ENCODE data around the gene ZFHX2.
"Not testable (repeated sequence)": the region's sequence is repeated elsewhere in the genome, so short reads cannot be mapped to it uniquely, and the experiment has no call there.

The ZFHX2 gene

DNA sequence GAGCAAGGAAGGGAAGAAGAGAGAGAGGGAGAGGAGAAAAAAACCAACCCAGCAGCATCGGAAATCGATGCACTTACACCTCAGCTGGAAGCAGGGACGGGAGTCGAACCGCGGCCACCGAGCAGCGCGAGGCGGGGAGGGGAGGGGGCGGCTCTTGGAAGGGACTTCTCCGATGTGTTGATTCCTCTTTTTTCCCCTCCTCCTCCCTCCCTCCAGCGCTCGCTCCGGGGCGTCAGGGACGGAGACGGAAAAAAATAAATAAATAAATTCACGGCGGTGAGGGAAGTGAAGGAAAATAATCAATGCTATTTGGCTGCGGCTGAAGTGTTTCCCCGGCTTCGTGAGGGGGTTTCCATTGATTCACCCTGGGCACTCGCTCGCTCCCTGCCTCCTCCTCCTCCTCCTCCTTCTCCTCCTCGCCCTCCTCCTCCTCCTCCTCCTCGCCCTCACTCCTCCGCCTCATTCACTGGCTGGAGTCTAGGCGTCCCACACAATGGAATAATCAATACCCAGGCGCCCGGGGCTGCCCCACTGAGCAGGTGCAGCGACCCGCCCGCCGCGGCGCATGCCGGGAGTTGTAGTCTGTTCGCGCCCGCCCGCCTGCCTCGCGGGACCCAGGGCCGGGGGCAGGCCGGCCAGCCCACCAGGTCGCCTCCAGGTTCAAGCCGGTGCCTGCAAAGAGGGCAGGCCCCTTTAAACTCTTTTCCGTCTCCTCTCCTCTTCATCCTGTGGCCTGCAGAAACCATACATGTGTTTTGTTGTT lies at the start of gene ZFHX2:
Gene ZFHX2, minus strand, starts transcription at position 500 of the 763 bp plus-strand sequence. CDS start 16,440 bp downstream, outside the sequence.
- DNase-seq = peak; percentile 86 to 89

DNA sequence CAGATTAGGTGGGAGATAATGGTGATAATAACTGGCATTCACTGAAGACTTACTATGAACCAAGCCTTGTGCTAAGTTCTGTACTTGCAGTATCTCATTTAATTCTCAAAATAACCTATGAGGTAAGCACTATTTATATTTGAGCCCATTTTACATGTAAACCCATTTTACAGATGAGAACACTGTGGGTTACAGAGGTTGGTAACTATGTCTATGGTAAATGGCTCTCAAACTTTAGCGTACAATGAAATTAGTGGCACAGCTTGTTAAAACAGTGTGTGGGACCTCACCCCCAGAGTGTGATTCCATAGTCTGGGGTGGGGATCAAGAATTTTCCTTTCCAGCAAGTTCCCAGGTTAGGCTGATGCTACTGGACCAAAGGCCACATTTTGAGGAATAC lies 49.2 kb upstream of the ZFHX2 start:
- no peak for DNase-seq

DNA sequence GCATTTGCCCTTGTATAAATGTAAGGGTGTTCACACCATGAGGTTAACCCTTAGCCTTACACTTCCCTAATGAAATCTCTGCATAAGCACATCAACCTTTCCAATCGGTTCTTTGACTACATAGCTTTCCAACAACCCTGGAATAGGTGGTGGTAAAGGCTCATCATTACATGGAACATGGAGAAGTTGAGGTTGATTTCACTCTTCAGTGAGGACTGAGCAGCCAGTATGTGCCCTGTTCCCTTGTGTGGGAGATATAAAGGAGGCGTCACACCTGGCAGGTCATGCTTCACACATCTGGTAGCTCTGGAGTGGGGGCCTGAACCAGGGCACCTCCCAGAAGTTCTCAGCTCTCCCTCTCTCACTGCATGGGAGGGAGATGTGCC lies 48.8 kb upstream of the ZFHX2 start:
- no peak for DNase-seq

DNA sequence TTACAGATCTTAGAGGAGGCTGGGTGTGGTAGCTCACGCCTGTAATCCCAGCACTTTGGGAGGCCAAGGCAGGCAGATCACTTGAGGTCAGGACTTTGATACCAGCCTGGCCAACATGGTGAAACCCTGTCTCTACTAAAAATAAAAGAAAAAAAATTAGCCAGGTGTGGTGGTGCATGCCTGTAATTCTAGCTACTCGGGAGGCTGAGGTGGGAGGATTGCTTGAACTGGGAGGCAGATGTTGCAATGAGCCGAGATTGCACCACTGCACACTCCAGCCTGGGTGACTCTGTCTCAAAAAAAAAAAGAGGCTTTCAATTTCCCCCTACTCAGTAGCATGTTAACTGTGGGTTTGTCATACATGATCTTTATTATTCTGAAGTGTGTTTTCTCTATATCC lies 42.6 kb upstream of the ZFHX2 start:
- not testable (repeated sequence) for DNase-seq

DNA sequence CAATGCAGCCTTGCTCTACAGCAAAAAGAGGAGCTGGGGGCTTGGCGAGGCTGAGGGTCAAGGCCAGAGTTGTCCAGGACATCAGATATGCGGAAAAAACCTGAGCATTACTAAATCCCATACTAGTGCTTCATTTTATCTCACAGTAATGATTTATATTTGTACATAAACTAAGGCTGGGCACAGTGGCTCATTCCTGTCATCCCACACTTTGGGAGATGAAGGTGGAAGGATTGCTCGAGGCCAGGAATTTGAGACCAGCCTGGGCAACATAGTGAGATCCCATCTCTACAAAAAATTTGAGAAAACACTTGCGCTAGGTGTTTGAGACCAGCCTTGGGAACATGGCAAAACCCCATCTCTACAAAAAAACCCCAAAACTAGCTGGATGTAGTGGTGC lies 38.6 kb upstream of the ZFHX2 start:
- no peak for DNase-seq

DNA sequence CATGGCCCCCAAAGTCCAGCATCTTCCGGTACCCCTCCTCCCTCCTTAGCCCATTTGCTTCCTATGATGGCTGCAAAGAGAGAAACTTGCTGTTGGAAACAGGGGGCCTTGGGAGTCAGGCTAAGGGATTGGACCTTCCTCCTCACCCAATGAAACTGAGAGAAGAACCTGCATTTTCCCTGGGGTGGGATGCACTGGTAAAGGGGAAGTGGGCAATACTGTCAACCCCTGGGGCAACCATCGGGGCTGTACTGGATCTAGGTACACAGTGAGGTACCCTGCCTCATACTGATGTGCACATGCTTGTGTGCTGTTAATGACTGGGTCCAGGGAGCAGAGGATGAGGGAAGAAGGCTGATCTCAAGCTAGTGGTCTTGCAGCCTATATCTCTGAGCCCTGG lies 38.0 kb upstream of the ZFHX2 start:
- DNase-seq = no peak

DNA sequence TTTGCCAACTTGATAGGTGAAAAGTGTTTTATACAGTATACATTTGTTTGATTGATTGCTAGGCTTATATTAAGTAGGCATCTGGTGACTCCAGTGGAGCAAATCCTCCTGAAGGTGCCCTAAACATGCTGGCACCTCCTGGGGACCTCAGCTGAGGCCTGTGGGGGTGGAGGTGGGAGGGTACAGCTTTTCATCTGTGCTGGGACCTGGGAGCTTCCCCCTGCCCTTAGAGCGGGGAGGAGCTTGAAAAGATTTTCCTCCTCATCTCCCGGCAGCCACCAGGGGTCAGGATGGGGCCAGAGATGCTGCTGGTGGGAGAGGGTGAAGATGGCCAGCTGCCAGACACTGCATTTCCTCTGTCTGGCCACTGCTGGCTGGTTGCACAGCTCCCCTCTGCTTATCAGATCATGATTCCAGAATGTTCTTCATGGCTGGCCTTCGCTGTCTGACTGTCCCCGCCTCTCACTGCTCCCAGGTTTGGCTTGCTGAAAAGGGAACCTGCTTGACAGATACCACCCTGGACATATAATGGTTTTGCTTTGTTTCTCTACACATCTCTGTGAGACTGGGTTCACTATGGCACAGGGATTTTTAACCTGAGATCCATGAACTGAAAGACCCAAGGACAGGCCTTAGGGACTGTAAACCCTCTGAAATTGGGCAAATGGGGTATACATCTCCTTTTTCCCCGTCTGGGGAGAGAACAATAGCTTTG lies 37.5 kb upstream of the ZFHX2 start:
- DNase-seq = peak; percentile 66 to 70

DNA sequence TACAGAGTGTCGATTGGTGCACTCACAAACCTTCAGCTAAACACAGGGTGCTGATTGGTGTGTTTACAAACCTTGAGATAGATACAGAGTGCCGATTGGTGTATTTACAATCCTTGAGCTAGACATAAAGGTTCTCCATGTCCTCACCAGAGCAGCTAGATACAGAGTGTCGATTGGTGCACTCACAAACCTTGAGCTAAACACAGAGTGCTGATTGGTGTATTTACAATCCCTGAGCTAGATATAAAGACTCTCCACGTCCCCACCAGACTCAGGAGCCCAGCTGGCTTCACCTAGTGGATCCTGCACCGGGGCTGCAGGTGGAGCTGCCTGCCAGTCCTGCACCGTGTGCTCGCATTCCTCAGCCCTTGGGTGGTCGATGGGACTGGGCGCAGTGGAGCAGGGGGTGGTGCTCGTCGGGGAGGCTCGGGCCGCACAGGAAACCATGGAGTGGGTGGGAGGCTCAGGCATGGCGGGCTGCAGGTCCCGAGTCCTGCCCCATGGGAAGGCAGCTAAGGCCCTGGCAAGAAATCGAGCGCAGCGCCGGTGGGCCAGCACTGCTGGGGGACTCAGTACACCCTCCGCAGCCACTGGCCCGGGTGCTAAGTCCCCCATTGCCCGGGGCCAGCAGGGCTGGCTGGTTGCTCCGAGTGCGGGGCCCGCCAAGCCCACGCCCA lies 33.1 kb upstream of the ZFHX2 start:
- not testable (repeated sequence) for DNase-seq

DNA sequence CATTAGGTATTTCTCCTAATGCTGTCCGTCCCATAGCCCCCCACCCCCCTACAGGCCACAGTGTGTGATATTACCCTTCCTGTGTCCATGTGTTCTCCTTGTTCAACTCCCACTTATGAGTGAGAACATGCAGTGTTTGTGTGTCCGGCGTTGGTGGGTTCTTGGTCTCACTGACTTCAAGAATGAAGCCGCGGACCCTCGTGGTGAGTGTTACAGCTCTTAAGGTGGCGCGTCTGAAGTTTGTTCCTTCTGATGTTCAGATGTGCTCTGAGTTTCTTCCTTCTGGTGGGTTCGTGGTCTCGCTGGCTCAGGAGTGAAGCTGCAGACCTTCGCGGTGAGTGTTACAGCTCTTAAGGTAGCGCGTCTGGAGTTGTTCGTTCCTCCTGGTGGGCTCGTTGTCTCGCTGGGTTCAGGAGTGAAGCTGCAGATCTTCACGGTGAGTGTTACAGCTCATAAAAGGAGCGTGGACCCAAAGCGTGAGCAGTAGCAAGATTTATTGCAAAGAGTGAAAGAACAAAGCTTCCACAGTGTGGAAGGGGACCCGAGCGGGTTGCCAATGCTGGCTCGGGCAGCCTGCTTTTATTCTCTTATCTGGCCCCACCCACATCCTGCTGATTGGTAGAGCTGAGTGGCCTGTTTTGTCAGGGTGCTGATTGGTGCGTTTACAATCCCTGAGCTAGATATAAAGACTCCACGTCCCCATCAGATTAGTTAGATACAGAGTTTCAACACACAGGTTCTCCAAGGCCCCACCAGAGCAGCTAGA lies 32.4 kb upstream of the ZFHX2 start:
- DNase-seq = not testable (repeated sequence)

DNA sequence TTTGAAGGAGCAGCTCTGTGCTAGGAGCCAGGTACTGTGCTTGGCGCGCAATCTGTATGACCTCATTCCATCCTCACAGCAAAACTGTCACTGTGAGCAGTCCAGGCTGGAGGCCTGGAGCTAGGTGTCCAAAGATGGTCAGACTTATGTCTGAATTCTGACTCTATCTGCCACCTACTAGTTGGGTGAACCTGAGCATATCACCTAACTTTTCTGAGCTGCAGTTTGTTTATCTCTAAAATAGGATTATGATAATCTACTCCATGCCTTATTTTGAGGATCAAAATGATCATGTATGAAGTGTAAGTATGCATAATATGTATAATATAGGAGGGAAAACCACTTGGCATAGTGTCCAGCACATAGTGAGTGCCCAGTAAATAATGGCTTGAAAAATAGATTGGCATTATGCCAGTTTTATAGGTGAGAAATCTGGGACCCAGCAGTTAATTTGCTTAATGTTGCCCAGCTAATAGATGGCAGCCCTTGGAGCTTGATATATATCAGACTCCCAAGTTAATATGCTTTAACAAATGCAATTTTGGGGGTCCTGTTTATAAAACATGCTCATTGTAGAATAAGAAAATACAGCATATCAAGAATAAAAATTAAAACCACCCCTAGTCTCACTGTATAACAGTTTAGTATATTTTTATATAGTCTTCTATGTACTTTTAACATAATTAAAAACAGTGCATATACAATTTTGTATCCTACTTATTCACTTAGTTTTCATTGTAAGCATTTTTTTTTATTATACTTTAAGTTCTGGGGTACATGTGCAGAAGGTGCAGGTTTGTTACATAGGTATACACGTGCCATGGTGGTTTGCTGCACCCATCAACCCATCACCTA lies 31.6 kb upstream of the ZFHX2 start:
- no peak for DNase-seq

DNA sequence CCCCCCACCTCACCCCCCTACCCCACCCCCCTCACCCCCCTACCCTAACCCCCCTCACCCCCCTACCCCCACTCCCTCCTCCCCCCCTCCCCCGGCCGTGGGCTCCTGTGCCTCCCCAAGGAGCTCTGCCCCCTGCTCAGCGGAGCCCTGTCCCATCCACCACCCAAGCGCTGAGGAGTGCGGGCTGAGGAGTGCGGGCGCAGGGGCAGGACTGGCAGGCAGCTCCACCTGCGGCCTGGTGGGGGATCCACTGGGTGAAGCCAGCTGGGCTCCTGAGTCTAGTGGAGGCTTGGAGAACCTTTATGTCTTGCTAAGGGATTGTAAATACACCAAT lies 29.4 kb upstream of the ZFHX2 start:
- DNase-seq = no peak

DNA sequence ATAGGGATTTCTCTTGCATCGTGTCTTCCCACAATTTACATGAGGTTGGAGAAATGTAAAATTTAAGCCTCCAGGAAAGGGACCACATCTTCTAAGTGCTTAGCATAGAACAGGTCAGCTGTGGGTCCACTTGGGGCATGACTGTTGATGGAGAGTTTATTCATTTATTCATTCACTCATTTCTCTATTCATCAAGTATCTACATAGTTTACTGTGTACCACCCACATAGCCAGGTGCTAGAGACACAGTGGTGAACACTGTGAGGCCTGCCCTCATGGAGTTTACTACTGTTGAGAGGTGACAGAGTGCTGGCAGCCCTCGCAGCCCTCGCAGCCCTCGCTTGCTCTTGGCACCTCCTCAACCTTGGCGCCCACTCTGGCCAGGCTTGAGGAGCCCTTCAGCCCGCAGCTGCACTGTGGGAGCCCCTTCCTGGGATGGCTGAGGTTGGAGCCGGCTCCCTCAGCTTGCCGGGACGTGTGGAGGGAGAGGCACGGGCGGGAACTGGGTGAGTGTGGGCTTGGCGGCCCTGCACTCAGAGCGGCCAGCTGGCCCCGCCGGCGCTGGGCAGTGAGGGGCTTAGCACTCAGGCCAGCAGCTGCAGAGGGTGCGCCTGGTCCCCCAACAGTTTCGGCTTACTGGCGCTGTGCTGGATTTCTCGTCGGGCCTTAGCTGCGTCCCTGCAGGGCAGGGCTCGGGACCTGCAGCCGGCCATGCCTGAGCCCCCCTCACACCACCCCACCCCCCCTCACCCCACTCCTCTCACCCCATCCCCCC lies 28.8 kb upstream of the ZFHX2 start:
- DNase-seq = no peak

DNA sequence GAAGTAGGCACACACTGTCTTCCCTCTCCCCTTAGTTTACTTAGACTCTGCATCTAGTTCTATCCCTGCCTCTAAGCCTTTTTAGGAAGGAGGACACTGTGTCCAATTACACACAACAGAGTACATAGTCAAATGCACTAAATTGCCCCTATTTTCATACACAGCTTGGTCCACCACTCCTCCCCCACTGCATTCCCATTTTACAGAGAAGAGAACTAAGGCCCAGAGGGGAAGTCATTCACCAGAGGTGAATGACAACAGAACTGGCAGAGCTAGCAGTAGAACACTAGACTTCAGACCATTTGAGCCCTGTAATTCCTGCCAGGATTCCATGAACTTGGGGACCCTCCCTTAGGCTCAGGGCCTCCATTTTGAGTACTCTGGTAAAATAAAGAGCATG lies 28.2 kb upstream of the ZFHX2 start:
- DNase-seq = no peak

DNA sequence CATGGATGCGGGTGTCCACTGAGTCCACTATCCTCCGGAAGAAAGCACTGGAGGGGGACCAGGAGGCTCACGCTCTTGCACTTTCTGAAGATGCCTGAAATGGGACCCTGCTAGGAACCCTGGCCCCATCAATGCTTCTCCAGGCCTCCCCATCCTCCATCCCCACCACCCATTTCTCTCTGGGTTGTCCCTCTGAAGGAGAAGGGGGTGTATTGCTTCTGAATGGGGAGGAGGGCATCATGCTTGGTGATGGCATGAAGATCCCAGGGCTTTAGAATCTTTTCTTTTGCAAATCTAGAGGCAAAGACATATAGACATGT lies 27.7 kb upstream of the ZFHX2 start:
- no peak for DNase-seq

DNA sequence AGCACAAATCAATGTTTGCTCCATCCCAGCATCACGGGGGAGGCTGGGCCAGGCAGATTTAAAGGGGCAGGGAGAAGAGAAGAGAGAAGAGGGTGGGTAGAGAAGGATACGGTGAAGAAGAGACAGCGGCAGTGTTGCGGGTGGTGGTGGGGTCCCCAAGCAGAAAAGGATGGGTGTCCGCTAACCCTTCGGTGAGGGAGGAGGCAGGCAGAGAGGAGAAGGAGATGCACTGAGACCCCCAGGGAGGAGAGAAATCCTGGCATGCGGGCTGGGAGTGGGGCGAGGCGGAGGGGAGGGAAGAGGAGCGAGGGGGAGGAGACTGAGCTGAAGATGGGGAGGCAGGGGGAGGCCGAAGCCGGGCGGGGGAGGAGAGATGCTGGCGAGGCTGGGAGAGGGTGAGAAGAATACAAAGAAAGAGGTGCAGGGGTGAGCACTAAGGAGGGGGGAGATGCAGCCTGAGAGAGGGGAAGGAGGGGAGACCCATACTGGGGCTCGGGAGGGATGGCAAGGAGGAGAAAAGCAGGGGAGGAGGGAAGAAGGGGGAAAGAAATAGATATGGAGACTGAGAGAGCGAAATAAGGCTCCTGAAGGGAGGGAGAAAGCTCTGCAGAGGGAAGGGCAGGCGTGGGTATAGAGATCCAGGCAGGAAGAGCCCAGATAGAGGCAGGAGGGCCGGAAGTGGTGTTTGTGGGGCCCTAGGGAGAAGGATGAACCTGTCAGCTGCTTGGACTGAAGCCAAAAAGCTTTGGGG lies 27.2 kb upstream of the ZFHX2 start, which contains the start of gene JPH4:
Gene JPH4, minus strand, starts transcription at position 231 of the 751 bp plus-strand sequence. CDS start 1,337 bp downstream, outside the sequence.
- no peak for DNase-seq

DNA sequence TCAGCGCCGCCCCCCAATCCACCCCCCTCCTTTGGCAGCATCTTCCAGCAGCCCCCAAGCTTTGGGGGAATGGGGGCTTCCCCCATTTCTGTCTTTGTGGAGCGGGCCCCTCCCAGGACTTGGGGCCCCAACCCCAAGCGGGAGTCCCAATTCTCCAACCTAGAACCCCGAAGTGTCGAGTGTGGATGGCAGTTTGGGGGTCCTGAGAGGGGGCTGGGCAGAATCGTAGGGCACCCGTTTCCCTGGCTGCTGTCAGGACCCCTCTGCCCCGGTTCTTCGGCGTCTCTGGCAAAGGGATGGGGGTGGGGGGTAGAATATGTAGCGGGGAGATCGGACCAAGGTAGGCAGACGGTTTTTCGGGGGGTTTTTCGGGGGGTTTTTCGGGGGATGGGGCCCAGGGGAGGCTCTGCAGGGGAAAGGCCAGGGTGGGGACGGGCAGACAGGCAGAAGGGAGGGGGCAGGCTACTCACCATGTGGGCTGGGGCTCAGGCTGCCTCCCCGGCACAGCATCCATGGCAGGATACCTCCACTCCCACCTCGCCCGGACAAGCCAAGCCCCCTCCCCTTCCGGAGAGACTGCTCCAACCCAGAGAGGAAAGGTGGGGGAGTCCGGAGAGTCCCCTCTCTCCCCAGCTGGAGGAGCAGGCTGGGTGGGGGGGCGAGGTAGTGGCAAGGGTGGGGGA lies 26.3 kb upstream of the ZFHX2 start:
- DNase-seq = no peak

DNA sequence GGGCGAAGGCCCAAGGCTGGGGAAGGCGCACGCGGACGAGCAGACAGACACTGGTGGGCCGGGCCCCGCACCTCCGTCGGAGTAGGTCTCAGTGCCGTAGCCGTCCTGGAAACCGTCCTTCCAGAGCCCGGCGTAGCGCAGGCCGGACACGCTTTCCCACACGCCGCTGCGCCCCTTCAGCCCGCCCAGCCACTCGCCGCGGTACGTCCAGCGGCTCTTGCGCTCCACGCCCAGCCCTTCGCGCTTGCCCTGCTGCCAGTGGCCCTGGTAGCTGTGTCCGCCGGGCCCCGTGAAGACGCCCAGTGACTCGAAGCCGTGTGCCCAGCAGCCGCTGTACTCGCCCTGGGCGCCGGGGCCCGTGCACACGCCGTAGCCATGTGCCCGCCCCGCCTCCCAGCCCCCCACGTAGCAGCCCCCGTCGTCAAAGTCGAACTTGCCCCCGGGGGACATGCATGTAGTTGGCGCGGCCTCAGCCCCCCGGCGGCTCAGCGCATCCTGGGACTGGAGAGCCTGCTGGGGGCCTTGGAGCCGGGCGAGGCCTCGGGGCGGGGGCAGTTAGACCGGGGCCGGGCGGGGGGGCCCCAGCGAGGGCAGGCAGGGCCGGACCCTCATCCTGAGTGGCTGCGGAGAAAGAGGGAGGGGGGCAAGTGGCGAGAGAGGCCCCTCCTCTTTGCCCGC lies 25.6 kb upstream of the ZFHX2 start:
- no peak for DNase-seq

DNA sequence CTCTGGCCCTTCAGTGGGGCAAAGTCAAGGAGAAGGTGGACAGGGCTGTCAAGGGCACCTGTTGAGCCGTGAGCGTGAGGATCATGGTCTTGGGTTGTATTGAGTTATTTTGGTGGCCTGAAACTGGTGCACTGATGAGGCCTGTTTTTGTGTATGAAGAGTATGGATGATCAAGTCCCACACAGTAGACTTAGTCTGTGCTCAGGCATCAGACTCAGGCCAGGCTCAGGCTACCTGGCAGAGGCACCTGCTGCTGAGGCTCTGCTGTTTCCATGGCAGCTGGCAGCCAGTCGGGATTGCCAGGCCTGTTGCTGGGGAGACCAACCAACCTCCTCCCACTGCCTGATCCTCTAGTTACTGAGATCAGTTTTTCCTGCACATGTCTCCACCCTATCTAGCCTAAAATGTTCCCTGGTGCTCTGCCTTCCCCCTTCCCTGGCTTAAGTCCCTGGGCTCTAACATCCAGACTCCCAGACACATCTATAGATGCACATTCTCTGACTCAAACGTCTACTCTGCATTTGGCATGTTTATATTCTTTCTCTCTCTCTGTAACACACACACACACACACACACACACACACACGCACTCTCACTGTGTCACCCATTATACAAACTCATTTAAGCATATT lies 21.9 kb upstream of the ZFHX2 start:
- no peak for DNase-seq

DNA sequence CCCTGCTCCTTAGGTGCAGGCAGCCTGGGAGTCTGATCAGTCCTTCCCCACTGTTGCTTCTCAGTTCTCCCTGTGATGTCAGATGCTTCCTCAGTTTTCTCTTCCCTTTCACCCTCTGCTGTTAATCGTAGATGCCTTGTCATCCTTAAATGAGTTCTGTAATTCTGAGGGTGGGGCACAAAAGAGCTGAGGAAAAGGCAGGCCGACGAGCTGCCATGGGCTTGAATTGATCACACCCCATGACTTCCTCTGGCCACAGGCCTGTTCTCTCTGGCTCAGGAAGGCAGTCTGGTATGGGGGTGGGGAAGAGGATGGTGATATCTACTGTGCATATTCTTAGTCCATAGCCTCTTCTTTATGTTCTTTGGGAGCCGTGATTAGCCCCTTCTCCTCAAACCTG lies 21.3 kb upstream of the ZFHX2 start:
- DNase-seq = no peak

All from activated CD4-positive, alpha-beta T cell treated with anti-CD3 and anti-CD28 coated beads for 4 hours (primary cell).